ENCODE measurements around the gene AGA.

The AGA gene

GRCh38 chr4:177489471-177490246 is 47.4 kb upstream of the AGA start:
- TF ChIP-seq EZH2phosphoT487 (conservative IDR thresholded peaks at IDR 0.05; ENCODE audit: low read length): no peak
- Histone ChIP-seq H3K27me3 (ENCODE audit: low read length) (no peaks in the 10 kb centered on the region), H3K27ac (ENCODE audit: low read depth, low read length) (no peak overlapping the region), H3K9me2 (replicated peaks; ENCODE audit: insufficient read depth, low read length) (no peaks in the 10 kb centered on the region), H3K79me2 (ENCODE audit: insufficient read depth, low read length) (no peaks in the 10 kb centered on the region), H2AFZ (ENCODE audit: low read depth, low read length, severe bottlenecking) (no peak overlapping the region), H3K4me3 (ENCODE audit: insufficient read depth, low read length, poor library complexity, severe bottlenecking) (no peak overlapping the region), H3K4me2 (ENCODE audit: low read depth, low read length, poor library complexity, severe bottlenecking) (no peak overlapping the region), H3K9me3 (ENCODE audit: insufficient read depth, low read length) (no peaks in the 10 kb centered on the region), H4K20me1 (ENCODE audit: low read depth, low read length) (no peaks in the 10 kb centered on the region), H3K36me3 (ENCODE audit: low read length) (no peaks in the 10 kb centered on the region), H3F3A (ENCODE audit: insufficient read depth) (no peaks in the 10 kb centered on the region), H3K9ac (ENCODE audit: low read length) (no peak overlapping the region)

DNA sequence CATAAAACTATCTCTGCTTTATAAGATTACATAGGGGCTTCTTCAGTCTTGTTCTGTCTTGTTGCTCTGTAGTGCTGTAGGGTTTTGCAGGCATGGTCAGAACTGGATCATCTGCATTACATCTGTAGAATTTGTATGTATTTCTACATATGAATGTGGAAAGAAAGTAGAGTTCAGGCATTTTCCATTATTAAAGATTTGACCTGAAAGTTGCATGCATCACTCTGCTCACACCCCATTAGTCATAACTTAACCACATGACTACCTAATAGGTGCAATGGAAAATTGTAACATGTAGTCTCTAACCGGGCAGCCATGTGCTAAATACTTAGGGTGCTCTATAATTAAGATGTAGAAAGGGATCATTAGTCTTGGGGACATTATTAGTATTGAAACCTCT is 45.7 kb upstream of the AGA start:
- H2AFZ ChIP-seq (ENCODE audit: low read depth, low read length, severe bottlenecking): no peak overlapping the region
- TF ChIP-seq EZH2phosphoT487 (conservative IDR thresholded peaks at IDR 0.05; ENCODE audit: low read length) (no peak), CTCF (IDR thresholded peaks at IDR 0.05; ENCODE audit: insufficient read depth, low read length, poor library complexity, severe bottlenecking) (no peak)
- no peaks in the 10 kb centered on the region for H3K27me3 ChIP-seq (ENCODE audit: low read length)
- H3K9ac ChIP-seq (ENCODE audit: low read length): no peak overlapping the region
- no peaks in the 10 kb centered on the region for H3K9me3 ChIP-seq (ENCODE audit: insufficient read depth, low read length)
- no peak overlapping the region for H3K4me2 ChIP-seq (ENCODE audit: low read depth, low read length, poor library complexity, severe bottlenecking)
- no peaks in the 10 kb centered on the region for H3K36me3 ChIP-seq (ENCODE audit: low read length)
- H3K9me2 ChIP-seq (replicated peaks; ENCODE audit: insufficient read depth, low read length): no peaks in the 10 kb centered on the region
- H3F3A ChIP-seq (ENCODE audit: insufficient read depth): no peaks in the 10 kb centered on the region
- H3K4me3 ChIP-seq (ENCODE audit: insufficient read depth, low read length, poor library complexity, severe bottlenecking): no peak overlapping the region
- no peak overlapping the region for H3K27ac ChIP-seq (ENCODE audit: low read depth, low read length)
- no peaks in the 10 kb centered on the region for H4K20me1 ChIP-seq (ENCODE audit: low read depth, low read length)
- no peaks in the 10 kb centered on the region for H3K79me2 ChIP-seq (ENCODE audit: insufficient read depth, low read length)

- no peaks in the 10 kb centered on the region for H3K79me2 ChIP-seq (ENCODE audit: insufficient read depth, low read length)
- TF ChIP-seq CTCF (IDR thresholded peaks at IDR 0.05; ENCODE audit: insufficient read depth, low read length, poor library complexity, severe bottlenecking) (no peak), EZH2phosphoT487 (conservative IDR thresholded peaks at IDR 0.05; ENCODE audit: low read length) (no peak)
- no peaks in the 10 kb centered on the region for H3K27me3 ChIP-seq (ENCODE audit: low read length)
- H3K9me3 ChIP-seq (ENCODE audit: insufficient read depth, low read length): no peaks in the 10 kb centered on the region
- H3K4me3 ChIP-seq (ENCODE audit: insufficient read depth, low read length, poor library complexity, severe bottlenecking): no peak overlapping the region
- H3K9me2 ChIP-seq (replicated peaks; ENCODE audit: insufficient read depth, low read length): no peaks in the 10 kb centered on the region
- no peaks in the 10 kb centered on the region for H4K20me1 ChIP-seq (ENCODE audit: low read depth, low read length)
- H3F3A ChIP-seq (ENCODE audit: insufficient read depth): no peaks in the 10 kb centered on the region
- H3K4me2 ChIP-seq (ENCODE audit: low read depth, low read length, poor library complexity, severe bottlenecking): no peak overlapping the region
- H2AFZ ChIP-seq (ENCODE audit: low read depth, low read length, severe bottlenecking): no peak overlapping the region
- H3K27ac ChIP-seq (ENCODE audit: low read depth, low read length): no peak overlapping the region
- no peaks in the 10 kb centered on the region for H3K36me3 ChIP-seq (ENCODE audit: low read length)
- H3K9ac ChIP-seq (ENCODE audit: low read length): no peak overlapping the region
Measured at GRCh38 chr4:177485528-177485927, 43.3 kb upstream of the AGA start.

DNA sequence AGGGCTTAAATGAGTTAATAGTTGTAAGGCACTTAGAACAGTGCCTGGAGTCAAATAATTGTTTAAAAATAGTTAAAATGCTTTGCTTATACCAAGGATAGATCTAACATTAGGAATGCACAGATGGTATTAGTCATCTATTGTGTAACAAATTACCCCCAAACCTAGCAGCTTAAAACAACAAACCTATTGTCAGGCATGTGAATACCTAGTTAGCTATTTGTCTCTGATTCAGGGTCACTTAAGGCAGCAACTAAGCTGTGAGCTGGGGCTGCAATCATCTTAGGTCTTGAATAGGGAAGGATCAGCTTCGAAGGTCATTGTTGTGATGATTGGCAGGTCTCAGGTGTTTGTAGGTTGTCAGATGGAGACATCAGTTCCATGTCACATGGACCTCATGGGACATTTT is 42.4 kb upstream of the AGA start:
- H3K9me3 ChIP-seq (ENCODE audit: insufficient read depth, low read length): no peaks in the 10 kb centered on the region
- TF ChIP-seq EZH2phosphoT487 (conservative IDR thresholded peaks at IDR 0.05; ENCODE audit: low read length) (no peak), CTCF (IDR thresholded peaks at IDR 0.05; ENCODE audit: insufficient read depth, low read length, poor library complexity, severe bottlenecking) (no peak)
- H3K36me3 ChIP-seq (ENCODE audit: low read length): no peaks in the 10 kb centered on the region
- H3K9me2 ChIP-seq (replicated peaks; ENCODE audit: insufficient read depth, low read length): no peaks in the 10 kb centered on the region
- no peak overlapping the region for H3K9ac ChIP-seq (ENCODE audit: low read length)
- no peaks in the 10 kb centered on the region for H4K20me1 ChIP-seq (ENCODE audit: low read depth, low read length)
- no peak overlapping the region for H3K4me3 ChIP-seq (ENCODE audit: insufficient read depth, low read length, poor library complexity, severe bottlenecking)
- H3K79me2 ChIP-seq (ENCODE audit: insufficient read depth, low read length): no peaks in the 10 kb centered on the region
- H3K4me2 ChIP-seq (ENCODE audit: low read depth, low read length, poor library complexity, severe bottlenecking): no peak overlapping the region
- H3K27me3 ChIP-seq (ENCODE audit: low read length): no peaks in the 10 kb centered on the region
- no peaks in the 10 kb centered on the region for H3F3A ChIP-seq (ENCODE audit: insufficient read depth)
- no peak overlapping the region for H2AFZ ChIP-seq (ENCODE audit: low read depth, low read length, severe bottlenecking)
- no peak overlapping the region for H3K27ac ChIP-seq (ENCODE audit: low read depth, low read length)
